GM12864 (cell line): ENCODE results near the gene PCSK4.

Source experiments
- DNase-seq: peaks from one replicate; pipeline ENCODE4 v3.0.0-alpha.2; 2011; ENCODE audit warnings: low read depth
- H3K4me3 ChIP-seq: 2 replicates; pipeline ENCODE4 v1.5.1; 2011; ENCODE audit warnings: mild to moderate bottlenecking, low read depth, low read length, control low read depth
- TF ChIP-seq, protein P1 (sequence below): IDR thresholded peaks from 2 replicates; pipeline ENCODE4 v1.5.1; 2011; ENCODE audit warnings: low read depth, mild to moderate bottlenecking, moderate library complexity, low read length, control low read depth, inconsistent platforms; ENCODE audit errors: missing control alignments

PCSK4 gene

DNA sequence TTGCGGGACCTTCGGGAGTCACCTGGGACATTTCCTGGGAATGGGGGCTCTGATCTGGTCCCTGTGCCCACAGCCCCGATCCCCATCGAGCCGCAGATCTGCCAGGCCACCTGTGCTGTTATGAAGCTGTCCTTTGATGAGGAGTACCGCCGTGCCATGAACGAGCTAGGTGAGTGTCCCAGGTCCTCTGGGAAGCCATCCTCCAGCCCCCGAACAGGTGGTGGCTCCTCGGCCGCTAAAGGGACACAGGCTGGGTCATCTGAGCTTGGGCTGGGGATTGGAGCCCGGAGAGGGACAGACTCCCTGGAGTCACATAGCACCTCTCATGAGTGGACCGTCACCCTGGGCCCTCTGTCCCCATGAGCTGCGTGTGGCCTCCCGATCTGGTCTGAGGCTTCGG lies 32.3 kb downstream of the PCSK4 start:
- H3K4me3 ChIP-seq, result no peak overlapping the region
- TF ChIP-seq, protein P1, sequence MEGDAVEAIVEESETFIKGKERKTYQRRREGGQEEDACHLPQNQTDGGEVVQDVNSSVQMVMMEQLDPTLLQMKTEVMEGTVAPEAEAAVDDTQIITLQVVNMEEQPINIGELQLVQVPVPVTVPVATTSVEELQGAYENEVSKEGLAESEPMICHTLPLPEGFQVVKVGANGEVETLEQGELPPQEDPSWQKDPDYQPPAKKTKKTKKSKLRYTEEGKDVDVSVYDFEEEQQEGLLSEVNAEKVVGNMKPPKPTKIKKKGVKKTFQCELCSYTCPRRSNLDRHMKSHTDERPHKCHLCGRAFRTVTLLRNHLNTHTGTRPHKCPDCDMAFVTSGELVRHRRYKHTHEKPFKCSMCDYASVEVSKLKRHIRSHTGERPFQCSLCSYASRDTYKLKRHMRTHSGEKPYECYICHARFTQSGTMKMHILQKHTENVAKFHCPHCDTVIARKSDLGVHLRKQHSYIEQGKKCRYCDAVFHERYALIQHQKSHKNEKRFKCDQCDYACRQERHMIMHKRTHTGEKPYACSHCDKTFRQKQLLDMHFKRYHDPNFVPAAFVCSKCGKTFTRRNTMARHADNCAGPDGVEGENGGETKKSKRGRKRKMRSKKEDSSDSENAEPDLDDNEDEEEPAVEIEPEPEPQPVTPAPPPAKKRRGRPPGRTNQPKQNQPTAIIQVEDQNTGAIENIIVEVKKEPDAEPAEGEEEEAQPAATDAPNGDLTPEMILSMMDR, result no peak
- DNase-seq, result no peak

DNA sequence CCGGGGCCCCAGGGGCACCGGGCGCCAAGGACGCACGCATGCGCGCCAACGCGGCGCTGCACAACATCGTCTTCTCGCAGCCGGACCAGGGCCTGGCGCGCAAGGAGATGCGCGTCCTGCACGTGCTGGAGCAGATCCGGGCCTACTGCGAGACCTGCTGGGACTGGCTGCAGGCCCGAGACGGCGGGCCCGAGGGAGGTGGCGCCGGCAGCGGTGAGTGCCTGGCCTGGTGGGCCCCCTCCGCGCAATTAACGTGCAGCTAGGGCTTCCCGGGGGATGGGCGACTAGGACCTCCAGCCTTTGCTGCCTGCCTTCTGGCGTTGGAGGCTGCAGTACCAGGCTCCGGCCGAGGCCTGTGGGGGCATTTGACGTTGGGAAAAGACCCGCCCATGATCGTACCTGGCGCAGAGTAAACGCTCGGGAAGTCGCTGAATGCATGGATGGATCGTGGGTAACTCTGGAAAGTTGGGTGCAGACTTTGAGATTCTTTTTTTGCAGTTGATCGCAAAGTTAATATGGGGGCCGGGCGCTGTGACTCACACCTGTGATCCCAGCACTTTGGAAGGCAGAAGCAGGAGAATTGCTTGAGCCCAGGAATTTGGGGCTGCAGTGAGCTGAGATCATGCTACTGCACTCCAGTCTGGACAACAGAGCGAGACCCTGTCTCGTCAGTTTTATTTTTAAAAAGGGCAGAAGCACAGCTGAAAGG lies 33.0 kb downstream of the PCSK4 start:
- no peak for DNase-seq
- H3K4me3 ChIP-seq, result no peak overlapping the region
- TF ChIP-seq, protein P1, result no peak

DNA sequence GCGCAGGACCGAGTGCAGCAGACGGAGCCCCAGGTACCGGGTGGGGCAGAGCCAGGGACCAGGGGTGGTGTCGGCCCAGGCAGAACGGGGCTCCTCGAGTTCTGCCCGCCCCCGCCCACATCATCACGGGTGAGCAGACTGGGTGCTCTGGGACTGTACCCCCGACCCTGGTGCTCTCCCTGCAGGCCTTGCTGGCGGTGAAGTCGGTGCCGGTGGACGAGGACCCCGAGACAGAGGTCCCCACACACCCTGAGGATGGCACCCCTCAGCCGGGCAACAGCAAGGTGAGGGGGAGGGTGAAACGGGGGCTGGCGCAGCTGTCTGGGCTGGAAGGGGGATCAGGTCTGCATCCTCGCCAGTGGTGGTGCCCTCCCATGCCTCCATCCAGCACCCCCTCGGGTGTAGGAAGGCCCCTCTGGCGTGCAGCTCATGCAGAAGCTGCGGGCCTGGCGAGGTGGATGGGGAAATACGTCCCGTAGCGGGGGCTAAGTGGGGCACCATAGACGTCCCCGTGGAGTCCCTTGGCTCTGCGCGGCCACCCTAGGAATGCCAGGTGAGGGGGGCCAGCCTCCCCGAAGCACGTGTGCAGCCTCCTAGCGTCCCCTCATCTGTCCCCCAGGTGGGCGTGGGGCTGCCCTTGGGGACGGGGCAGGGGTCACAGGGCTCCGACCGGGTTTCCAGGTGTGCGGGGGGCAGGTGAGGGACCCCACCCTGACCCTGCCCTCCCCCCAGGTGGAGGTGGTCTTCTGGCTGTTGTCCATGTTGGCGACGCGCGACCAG lies 33.8 kb downstream of the PCSK4 start:
- H3K4me3 ChIP-seq, result no peak overlapping the region
- no peak for DNase-seq
- TF ChIP-seq, protein P1, result no peak

DNA sequence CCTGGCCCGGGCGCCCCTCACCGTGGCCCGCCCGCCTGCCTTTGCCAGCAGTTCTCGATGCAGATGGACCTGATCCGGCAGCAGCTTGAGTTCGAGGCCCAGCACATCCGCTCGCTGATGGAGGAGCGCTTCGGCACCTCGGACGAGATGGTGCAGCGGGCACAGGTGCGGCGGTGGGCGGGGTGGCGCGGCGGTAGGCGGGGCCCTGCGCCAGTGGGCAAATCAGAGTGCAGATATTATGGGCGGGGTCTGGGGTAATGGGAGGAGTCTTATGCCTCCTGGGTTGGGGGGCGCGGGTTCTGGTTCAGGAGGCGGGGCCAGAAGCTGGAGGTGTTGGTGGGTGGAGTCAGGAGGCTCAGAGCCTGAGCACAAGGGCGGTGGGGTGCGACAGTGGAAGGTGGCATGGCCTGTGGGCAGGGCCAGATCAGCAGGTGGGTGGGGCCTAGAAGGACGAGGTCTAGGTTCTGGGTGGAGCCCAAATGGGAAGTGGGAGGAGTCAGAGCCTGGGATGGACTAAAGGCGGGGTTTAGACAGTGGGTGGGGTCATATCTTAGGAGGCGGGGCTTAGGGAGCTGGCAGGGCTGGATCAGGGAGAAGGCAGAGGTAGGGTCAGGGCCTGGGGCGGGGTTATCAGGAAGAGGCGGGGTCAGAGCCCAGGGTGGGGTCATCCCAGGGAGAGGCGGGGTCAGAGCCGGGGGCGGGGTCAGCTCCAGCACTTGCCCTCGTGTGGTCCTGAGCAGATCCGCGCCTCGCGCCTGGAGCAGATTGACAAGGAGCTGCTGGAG lies 34.6 kb downstream of the PCSK4 start:
- TF ChIP-seq, protein P1, result no peak
- no peak for DNase-seq
- H3K4me3 ChIP-seq, result no peak overlapping the region

DNA sequence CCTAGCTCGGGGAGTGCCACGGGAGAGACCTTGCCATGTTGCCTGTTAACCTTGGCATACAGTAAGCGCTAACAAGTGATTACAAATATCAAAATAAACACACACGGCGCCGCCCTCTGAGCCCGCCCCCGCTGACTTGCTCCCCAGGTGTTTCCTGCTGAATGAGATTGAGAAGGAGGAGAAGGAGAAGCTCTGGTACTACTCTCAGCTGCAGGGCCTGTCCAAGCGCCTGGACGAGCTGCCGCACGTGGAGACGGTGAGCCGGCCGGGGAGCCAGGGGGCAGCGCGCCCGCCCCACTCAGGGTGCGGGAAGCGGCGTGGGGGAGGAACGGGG lies 35.2 kb downstream of the PCSK4 start:
- DNase-seq, result no peak
- H3K4me3 ChIP-seq, result no peak overlapping the region

DNA sequence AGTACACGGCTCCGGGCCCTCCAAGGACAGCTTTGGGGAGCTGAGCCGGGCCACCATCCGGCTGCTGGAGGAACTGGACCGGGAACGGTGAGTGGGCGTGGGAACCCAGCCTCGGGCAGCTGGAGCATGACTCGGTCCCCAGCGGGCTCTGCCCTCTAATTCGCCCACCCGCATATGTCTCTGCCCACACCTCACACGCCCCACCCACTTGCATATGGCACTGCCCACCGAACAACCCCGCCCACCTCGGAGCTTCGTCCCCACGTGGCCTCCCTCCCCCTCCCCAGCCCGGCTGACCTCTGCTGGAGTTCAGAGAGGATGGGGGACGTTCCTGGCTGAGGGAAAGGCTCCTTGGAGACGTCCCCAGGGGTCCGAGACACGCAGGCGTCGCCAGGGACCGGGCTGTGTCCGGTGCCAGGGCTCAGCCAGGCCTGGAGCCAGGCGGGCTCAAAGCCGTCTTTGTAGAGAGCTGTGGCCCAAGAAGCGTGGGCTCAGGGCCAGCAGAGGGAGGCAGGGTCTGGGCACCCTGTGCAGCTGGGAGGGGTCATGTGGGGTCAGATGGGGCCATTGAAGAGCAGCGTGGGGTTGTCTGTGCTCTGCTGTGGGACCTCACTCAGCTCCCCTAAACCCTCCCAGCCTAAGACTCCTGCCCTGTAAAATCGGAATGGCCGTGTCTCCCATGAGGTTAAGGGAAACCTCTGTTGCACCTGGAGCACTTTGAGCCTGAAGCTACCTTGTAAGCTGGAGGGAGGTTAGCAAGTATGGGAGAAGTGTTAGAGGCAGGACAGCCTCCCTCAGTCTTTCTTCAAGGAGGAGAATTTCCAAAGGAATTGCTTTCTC lies 36.4 kb downstream of the PCSK4 start:
- DNase-seq, result no peak

More for the DNA sequence above, 35.2 kb downstream of the PCSK4 start:
- TF ChIP-seq, protein P1, result no peak

More for the DNA sequence above, 36.4 kb downstream of the PCSK4 start:
- TF ChIP-seq, protein P1, result no peak
- no peak overlapping the region for H3K4me3 ChIP-seq
